Hepatic stellate cell (primary cell): ENCODE data around the gene UFM1.
"Not testable (repeated sequence)": the region's sequence is repeated elsewhere in the genome, so short reads cannot be mapped to it uniquely, and the experiment has no call there.

Source experiments
- DNase-seq: peaks from one replicate; pipeline ENCODE4 v3.0.0; 2011; ENCODE audit warnings: low spot score

UFM1 gene

DNA sequence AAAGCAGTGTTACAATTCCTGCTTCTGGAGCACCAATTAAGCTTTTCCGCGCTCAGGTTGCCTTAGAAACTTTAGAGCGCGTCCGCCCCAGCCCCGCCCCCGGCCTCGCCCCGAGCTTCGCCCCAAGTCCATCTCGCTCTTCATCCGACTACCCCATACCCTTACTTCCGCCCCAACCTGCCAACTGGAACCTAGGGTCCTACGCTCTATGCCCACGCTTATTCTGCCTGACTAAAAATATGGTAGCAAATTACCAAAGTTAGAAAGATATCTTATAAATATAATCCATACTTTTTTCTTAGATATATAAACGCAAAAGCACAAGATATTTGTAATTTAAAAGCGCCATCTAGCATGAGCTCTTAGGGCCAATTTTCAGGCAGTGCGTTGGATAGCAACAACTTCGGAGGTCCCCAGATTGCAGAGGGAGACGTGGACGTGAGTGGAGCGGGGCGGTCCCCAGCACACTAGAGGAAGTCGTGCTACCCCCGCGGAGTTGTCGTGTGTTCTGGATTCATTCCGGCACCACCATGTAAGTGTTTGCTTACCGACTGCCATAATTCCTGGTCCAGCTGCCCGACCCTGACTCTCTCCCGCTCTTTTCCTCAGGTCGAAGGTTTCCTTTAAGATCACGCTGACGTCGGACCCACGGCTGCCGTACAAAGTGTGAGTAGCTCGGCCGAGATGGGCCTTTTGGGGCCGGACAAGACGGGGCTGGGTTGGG lies at the start of gene UFM1:
Gene UFM1 (plus strand): TSS at position 462 of the 724 bp plus-strand sequence. CDS start 69 bp downstream, at position 531.
- peak; percentile 81 for DNase-seq

DNA sequence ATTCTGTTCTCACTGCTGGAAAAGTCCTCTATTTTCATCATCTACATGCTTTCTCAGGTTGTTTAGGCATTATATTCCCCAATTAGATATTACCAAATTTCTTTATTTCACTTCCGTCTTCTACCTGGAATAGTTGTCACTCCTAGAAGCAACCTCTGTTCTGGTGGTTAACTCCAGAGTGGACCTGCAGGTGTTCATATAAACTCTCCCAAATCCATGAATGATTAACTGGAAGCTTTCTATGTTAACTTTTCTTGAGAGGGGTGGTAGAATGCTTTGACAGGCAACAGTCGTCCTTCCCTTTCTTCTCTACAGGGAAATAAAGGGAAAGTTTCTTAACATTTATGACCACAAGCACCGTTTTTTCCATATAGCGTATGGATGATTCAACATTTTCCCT lies 48.4 kb upstream of the UFM1 start:
- DNase-seq, result no peak

DNA sequence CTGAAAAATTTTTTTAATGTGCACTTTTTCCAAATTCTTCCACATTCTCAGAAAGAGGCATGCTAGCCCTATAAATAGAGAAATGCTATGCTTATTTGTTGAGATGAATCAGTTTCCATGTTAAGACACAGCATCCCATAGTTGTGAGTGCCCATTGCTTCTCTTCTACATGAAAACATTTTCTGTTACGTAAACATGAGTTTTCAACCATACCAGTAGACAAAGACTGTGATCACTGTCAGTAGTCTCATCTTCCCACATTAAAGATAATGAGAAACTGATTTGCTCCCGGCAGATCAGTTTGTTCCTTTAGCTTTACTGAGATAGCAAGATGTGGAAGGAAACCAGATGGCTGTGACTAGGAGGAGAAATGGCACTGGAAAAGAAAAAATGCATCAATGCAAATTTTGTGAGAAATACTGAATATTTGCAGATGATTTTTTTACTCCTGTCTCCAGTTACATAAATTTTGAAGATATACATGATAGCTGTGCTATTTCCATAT lies 45.8 kb upstream of the UFM1 start:
- no peak for DNase-seq

DNA sequence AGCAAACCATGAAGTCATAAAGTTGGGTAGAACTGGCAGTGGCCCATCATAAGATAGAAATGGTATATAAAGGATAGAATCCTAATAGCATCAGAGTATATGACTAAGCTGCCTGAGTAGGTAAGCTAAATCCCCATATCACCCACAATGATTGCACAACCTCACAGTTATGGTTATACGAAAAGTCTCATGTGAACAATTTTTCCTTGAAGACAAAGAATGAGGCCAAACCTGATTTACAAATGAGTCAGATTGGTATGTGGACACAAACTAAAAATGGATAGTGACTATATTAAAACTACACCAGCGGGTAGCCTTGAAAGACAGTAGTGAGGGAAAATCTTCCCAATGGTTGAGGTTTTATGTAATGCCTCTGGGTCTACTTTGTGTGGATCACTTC lies 40.9 kb upstream of the UFM1 start:
- DNase-seq, result no peak

DNA sequence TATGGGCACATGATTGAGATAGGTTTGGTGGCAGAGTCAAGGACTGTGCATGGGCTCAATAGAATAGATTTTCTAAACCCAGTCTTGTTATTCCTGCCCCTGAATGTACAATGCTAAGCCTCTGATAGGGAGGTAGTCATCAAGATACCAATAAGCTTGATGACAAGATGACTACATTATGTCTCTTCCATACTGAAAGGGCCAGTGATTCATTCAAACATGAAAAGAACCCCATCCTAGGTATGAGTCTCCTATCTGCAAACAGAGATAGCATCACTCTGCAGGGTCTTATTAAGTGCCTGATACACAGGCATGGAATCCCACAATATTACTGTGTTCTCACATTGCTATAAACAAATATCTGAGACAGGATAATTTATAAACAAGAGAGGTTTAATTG lies 40.3 kb upstream of the UFM1 start:
- no peak for DNase-seq

DNA sequence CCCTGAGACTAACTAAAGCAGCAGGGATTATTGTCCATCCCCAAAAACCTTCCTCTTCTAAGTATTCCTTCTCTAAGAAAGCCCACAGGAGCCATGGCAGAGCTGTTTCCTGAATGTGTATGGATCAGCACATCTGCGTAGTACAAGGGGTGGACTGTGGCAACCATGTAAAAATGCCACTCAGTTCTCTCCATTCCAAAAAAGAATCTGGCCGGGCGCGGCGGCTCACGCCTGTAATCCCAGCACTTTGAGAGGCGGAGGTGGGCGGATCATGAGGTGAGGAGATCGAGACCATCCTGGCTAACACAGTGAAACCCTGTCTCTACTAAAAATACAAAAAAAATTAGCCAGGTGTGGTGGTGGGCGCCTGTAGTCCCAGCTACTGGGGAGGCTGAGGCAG lies 38.5 kb upstream of the UFM1 start:
- DNase-seq, result not testable (repeated sequence)

DNA sequence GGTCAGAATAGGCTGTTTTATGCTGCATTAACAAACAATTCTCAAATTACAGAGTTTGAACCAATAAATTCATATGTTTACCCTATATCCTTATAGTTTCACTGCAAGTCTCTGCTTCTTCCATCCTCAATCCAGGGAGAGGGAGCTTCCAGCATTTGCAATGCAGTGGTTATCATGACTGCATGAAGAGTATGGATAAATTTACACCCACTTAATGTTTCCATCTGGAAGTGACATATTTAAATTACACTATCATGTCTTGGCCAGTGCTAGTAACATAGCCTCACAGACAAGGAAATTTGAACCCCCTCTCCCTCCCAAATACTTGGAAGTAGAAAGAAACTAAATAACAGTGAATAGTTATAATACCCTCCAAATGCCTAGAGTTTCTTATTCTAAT lies 33.5 kb upstream of the UFM1 start:
- no peak for DNase-seq

DNA sequence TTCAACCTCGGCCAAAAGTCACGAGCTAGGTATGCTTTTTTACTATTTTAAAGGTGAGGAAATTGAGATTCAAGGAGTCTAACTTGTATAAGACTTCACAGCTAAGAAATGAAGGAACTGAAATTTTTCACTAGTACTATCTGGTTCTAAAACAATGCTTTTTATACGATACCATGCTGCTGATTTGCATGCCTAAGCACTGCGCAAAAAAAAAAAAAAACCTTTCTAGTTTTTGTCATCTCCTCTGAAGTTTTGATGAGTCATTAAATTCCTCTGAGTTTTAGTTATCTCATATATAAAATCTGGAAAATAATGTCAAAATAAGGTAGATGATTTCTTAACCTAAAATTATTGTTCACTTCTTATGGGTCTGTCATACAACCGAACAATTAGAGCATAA lies 28.0 kb upstream of the UFM1 start:
- no peak for DNase-seq

DNA sequence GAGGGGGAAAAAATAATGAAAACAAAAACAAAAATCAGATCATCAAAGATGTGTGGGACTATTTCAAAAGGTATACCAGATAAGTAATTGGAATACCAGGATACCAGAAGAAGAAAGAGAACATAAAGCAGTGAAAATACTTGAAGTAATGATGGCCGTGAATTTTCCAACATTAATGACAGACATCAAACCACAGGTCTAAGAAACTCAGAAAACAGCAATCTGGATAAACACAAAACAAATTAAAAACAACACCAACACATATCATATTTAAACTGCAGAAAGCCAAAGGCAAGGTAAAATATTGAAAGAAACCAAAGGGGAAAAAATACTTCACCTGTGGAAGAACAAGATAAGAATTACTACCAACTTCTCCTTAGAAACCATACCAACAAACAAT lies 24.2 kb upstream of the UFM1 start:
- no peak for DNase-seq

DNA sequence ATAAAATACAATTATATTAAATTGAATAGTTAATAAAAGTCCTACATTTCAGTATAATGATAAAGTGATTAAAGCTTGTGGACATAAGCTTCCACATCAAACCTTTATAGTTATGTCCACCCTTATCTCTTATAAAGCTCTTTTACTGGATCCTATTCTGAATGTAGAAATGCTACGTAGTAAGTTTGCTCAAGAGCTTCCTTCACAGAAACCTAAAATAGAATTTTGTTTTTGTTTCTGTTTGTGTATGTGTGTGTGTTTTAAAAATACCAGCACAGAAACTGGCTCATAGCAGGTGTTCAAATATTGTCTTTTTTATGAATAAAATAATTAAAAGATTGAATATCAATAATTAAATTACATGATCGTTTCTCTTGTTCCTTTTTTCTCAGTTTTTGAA lies 21.0 kb upstream of the UFM1 start:
- no peak for DNase-seq

DNA sequence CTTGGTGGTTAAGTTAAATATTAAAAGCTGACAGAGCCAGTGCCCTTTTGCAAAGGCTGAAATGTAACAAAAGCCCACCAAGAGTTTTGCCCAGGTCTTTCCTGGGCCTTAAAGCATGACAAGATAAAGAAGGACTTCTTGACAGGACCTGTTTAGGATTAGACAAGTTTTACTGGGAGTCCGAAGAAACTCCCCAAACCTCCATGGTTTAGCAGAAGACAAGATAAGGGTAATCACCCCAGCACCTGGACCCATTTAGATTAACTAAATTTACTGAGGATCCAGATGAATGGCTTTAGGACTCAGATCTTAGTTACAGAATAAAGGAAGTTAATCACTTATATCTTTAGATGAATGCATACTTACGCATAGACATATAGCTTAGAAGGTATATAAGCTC lies 14.8 kb upstream of the UFM1 start:
- DNase-seq, result no peak

DNA sequence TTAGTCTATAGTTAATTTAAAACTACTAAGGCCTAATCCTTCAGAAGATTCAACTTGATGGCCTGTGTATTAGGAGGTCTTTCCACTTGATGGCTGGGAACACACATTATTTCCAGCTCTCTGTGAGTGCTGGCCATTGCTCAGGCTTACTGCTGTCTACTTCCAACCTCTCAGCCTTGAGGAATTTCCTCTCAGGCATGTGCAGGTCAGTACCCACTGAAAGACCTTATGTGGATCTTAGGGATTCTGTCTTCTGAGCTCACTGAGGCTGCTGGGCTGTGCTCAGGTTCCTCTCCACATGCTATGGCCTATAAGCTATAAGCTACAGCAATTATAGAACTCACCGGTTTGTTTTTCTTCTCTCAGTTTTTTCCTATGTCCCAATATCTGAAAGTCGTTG lies 11.6 kb upstream of the UFM1 start:
- no peak for DNase-seq

DNA sequence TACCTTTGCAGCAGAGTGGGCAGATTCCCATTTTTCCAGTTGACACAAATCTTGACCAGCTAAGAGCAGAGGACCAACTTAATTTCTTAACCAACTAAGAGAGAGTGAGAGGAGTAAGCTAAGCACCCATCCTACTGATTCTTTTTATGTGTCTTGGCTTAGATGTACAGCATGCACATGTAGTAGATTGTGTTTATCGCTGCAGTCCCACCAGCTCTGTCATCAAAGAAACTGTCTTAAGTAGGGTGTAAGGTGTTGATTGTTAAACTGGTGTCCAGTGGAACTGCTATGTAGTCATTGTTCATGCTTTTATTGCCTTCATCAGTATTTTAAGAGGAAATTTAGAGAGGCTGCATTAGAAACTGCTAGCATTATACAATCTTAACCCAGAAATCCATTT lies 9.0 kb upstream of the UFM1 start:
- DNase-seq, result no peak

DNA sequence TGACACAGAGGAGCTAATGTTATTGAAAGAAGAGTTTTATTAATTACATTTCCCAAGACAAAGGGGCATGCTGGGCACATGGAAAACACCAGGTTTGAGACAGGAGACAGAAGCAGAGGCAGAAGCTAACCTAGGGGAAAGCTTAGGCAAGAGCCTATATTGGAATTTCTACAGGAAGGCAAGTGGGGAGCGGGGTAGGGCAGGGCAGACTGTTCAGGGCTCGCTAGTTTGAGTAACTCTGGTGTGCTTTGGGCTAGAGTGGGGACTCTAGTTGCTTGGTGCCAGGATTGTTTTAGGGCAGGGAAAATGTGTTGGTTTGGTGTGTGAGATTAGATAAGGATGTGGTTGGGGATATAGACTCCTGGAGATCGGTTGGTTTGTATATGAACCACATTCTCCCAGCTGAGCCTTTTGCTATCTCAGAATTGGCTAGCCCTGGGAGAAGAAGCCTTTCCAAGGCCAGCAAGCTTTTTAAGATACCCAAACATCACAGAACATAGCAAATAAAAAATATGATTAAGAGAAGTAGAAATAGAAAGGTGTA lies 8.4 kb upstream of the UFM1 start:
- DNase-seq, result no peak

DNA sequence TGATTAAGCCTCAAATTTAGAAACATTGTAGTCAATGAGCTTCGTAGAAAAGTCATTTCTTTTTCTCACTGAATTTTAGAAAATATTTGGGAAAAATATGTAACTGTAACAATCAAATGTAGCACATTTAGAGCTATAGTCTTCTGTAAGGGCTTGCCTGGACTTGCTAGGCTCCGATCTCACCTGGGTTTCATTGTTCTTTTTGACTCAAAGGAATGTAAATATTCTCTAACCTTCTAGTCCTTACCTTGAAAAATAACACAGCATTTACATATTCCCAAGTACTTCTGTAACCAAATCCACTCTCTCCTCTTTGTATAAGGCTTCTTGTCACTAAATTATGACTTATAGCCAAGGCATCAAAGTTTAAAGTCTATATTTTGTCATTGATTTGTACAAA lies 2.9 kb upstream of the UFM1 start:
- no peak for DNase-seq

DNA sequence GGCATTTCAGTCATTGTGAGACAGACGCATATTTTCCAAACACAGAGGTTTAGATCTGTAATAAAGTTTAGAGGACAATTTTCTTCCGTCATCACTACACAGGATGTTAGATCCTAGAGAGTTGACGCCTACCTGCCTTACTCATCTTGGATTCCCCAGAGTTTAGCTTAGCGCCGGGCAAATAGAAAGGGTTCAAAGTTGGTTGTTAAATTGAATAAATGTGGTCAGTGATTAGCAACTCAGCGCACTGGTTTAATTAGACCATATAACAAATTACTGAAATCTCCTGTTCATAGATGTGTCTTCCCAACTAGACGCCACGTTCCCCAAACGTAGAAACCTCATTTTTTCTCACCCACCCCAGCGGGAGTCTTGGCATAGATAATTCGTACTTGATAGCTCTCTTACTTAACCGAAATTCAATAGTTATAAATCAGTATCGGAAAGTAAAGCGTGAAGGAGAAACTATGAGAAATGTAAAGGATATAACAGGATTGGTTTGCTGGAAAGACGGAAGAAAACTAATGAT lies 726 bp upstream of the UFM1 start:
- DNase-seq, result peak; percentile 9

DNA sequence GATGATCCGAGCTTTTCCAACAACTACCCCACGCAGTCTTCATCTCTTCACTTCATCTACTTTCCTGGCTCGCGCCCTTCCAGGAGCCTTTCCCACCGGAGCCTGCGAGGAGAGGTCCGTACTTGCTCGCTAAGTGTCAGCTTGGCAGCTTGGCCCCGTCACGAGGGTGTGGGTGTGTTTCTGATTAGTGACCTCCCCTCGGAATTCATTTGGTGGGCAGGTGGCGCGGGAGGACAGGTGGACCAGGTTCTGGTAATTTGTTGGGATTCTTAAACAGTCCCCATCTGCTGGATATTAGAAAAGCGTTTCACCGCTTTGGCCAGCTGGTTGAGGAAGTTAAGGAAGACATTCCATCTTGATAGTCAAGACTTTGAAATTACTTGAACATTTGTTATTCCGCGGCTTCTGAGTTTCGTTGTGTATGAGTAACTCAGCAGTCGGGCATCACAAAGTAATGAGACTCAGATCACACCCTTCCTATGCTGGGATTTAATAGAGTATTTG lies 515 bp downstream of the UFM1 start:
- peak; percentile 19 for DNase-seq

DNA sequence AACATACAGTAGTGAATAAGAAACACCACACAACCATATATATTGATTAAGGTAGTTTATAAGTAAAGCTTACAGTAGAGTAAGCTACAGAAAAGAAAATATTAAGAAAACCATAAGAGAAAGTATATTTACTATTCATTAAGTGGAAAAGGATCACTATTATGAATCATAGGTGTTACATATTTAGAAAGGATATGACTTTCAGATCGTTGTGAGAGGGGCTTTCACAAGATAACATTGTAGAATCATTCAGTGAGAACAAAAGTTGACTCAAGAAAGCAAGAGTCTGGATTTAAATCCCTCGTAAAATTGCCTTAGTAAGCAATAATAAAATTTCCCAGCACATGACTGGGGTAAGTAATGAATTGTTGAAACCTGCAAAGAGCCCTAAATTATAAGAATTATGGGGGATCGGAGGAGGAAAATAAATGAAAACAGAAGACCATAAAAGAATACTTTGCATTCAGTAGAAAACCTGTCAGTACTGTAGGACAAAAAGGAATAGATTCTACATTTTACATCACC lies 6.0 kb downstream of the UFM1 start:
- DNase-seq, result no peak

DNA sequence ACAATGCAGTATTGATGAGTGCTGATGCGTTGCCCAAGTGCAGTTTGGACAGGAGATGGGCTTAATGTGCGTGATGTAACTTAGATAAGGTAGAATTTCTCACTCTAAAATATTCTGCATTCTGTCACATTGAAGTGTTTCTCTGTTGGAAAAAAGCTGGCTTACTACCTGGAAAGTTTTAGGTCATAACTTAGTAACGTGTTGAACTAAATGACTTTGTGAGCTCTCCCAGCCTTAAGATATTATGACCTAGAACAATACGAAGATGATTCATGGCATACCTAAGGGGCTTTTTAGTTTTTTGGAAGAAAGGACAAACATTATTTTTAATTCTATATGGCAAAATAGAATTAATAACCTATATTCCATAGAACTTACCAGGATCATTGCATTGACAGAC lies 9.0 kb downstream of the UFM1 start:
- no peak for DNase-seq

DNA sequence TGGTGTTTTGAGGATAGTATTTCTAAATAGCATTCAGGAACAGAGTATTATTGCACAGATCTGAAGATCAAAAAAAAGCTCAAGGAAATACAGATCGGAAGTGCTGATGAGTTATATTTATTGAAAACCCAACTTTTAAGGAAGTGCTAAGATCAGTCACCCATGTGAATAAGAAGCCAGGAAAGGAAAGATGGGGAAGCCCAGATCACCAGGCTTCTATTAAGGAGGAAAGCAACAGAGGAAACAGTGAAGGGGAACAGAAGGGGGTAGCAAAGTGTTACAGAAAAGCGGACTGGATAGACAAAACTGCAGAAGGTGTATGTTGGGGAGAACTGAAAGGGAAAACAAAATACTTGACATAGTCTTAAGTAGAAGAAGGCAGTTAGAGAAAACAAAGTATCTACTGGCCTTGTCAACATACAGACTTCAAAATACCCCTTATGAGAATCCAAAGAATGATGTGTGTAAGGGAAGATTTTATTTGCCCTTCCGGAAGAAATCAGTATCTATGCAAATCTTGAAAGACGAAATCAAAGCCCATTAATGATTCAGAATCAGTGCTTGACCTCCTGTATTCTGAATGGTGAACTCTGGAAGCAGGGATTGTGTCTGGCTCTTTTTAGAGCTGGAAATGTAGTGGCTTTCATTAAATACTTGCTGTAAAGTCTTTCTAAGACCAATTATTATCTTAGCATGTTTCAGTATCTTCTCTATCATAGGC lies 12.1 kb downstream of the UFM1 start:
- DNase-seq, result no peak

DNA sequence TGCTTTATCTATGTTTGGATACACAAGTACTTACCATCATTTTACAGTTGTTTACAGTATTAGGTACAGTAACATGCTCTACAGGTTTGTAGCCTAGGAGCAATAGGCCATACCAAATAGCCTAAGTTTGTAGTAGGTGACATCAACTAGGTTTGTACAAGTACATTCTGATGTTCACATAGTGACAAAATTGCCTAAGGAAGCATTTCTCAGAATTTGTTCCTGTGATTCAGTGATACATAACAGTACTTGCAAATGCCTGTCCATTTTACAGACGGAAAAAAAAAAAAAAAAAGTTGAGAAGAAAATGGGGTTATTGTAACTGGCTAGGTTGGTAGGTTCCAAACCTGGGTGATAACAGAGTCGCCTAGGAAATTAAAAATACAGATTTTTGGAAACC lies 13.6 kb downstream of the UFM1 start:
- DNase-seq, result no peak

DNA sequence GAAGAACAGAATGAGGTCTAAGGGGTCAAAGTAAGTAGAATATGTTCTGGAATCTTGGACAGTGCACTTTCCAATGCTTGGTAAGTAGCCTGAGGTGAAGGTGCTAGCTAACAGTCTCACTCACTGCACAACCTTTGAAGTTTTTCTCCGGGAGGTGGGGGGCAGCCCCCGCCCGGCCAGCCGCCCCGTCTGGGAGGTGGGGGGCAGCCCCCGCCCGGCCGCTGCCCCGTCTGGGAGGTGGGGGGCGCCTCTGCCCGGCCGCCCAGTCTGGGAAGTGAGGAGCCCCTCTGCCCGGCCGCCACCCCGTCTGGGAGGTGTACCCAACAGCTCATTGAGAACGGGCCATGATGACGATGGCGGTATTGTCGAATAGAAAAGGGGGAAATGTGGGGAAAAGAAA lies 14.1 kb downstream of the UFM1 start:
- not testable (repeated sequence) for DNase-seq

DNA sequence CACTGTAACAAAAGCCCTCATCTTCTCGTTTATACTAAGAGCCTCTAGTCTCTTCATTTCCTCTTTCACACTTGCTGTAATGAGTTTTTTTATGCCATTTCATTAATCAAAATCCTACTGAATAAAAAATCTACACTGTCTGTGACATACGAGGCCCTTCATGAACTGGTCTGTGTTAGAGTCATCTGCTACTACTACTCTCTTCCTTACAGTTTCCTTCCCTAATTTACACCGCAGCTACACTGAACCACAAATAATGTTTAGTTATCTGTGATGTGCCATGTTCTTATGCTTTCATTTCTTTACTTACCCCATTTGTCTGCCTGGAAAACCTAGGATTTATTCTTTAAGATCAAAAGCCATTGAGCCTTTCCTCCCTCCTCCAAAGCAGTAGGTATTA lies 16.0 kb downstream of the UFM1 start:
- no peak for DNase-seq
